Measurements from ENCODE around the gene CPSF4. TPM values are rescaled to one million over a fixed set of nuclear protein-coding genes. Genes with fewer than 3 reads are reported as not detected.

CPSF4 gene
- total and polyA plus RNA-seq, 4 experiments from 2014 or later, result 21.9 to 54.7 (median 38.0) TPM

GRCh38 chr7:99406557-99406956, 32.2 kb upstream of the CPSF4 start:
- peaks cover 0 to 5% (median 0%) of the 10 kb centered on the region in 8 donors for H3K9me3 Mint-ChIP-seq
- no peaks in the 10 kb centered on the region for H3K27me3 ChIP-seq (ENCODE audit: insufficient read depth, low read length)
- DNase-seq, result no peak
- H3K27me3 Mint-ChIP-seq, result no peaks in the 10 kb centered on the region
- H3K4me1 ChIP-seq (ENCODE audit: insufficient read depth, low read length), result peaks cover 45% of the 10 kb centered on the region
- peaks cover 25 to 53% of the 10 kb centered on the region in 2 donors for H3K36me3 Mint-ChIP-seq
- H3K27ac Mint-ChIP-seq, result peak overlapping the region; percentile 77 to 100 (median 98)
- peaks cover 21% of the 10 kb centered on the region for H3K36me3 ChIP-seq (ENCODE audit: insufficient read depth, low read length)
- H3K4me1 Mint-ChIP-seq, result peaks cover 29 to 60% (median 45%) of the 10 kb centered on the region in 4 donors
- H3K27ac ChIP-seq (ENCODE audit: low read depth, low read length), result peak overlapping the region; percentile 93
- intact Hi-C loops (cut with micrococcal nuclease), result no loop called here
- H3K4me3 ChIP-seq (ENCODE audit: low read length in 2 of 2), result no peak overlapping the region
- POLR2A ChIA-PET (ENCODE audit: partially characterized antibody), result interaction anchor here (1.8 to 9.9 kb wide), 6 partner anchors 13 to 1022 kb away, joined by 5 to 210 read pairs (median 26); partner anchors contain the start of genes ARPC1A, ARPC1B, MEPCE and ZCWPW1
- H3K9me3 ChIP-seq (ENCODE audit: control insufficient read depth in 1 of 2, low read length in 2 of 2), result no peaks in the 10 kb centered on the region
- CTCF ChIA-PET (ENCODE audit: partially characterized antibody), result interaction anchor here (0.8 to 4.6 kb wide), 6 partner anchors 13 to 45 kb away, joined by 3 to 38 read pairs (median 4); no protein-coding TSS in a partner anchor
- H3K4me3 Mint-ChIP-seq, result peak overlapping the region in 6 of 8 donors; percentile 45 to 97 (median 78)

DNA sequence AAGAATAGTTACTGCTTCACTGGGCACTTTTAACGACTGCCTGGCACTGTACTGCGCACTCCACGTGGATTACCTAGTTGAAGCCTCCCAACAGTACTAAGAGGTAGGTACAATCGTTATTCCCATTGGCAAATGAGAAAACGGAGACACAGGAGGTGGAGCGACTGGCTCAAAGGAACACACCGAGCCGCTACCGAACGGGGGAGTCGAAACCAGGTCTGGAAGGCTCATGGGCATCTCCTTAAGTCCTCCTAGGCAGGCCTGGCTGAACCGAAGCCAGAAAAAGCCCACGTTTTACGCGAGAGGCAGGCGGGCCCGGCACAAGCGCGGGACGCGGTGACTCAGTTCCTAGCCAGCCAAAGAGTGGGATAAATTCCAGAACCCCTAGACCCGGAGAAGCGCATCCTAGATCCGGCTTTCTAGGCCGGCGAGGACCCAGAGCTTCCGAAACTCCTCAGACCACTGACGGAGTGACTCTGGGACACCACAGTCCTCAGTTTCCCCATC, 30.8 kb upstream of the CPSF4 start:
- Mint-ChIP-seq H3K36me3 (peaks cover 26 to 58% of the 10 kb centered on the region in 2 donors), H3K27ac (peak overlapping the region; percentile 88 to 100 (median 98)), H3K9me3 (peaks cover 0 to 5% (median 0%) of the 10 kb centered on the region in 8 donors), H3K4me1 (peaks cover 27 to 63% (median 46%) of the 10 kb centered on the region in 4 donors), H3K27me3 (no peaks in the 10 kb centered on the region), H3K4me3 (peak overlapping the region; percentile 94 to 99 (median 96))
- Histone ChIP-seq H3K9me3 (ENCODE audit: control insufficient read depth in 1 of 2, low read length in 2 of 2) (no peaks in the 10 kb centered on the region), H3K4me1 (ENCODE audit: insufficient read depth, low read length) (peaks cover 45% of the 10 kb centered on the region), H3K4me3 (ENCODE audit: low read length in 2 of 2) (peak overlapping the region; percentile 94 to 97), H3K36me3 (ENCODE audit: insufficient read depth, low read length) (peaks cover 28% of the 10 kb centered on the region), H3K27me3 (ENCODE audit: insufficient read depth, low read length) (no peaks in the 10 kb centered on the region), H3K27ac (ENCODE audit: low read depth, low read length) (peak overlapping the region; percentile 93)
- CTCF ChIA-PET (ENCODE audit: partially characterized antibody), result interaction anchor here (1.1 to 4.6 kb wide), 8 partner anchors 14 to 104 kb away, joined by 3 to 38 read pairs (median 5); partner anchors contain the start of genes CPSF4 and PTCD1
- POLR2A ChIA-PET (ENCODE audit: partially characterized antibody), result interaction anchor here (0.7 to 9.9 kb wide), 18 partner anchors 11 to 1021 kb away, joined by 3 to 210 read pairs (median 10); partner anchors contain the start of genes ARPC1A, ARPC1B, CPSF4 and FAM200A
- intact Hi-C loops (cut with micrococcal nuclease), result loop anchor here (1.0 to 2.0 kb wide), 9 partner anchors 15 to 150 kb away; partner anchors contain the start of genes ARPC1A, ATP5MF, ZKSCAN5 and ZNF655
- DNase-seq, result peak in 3 of 5 donors; percentile 29 to 66 (median 31)

DNA sequence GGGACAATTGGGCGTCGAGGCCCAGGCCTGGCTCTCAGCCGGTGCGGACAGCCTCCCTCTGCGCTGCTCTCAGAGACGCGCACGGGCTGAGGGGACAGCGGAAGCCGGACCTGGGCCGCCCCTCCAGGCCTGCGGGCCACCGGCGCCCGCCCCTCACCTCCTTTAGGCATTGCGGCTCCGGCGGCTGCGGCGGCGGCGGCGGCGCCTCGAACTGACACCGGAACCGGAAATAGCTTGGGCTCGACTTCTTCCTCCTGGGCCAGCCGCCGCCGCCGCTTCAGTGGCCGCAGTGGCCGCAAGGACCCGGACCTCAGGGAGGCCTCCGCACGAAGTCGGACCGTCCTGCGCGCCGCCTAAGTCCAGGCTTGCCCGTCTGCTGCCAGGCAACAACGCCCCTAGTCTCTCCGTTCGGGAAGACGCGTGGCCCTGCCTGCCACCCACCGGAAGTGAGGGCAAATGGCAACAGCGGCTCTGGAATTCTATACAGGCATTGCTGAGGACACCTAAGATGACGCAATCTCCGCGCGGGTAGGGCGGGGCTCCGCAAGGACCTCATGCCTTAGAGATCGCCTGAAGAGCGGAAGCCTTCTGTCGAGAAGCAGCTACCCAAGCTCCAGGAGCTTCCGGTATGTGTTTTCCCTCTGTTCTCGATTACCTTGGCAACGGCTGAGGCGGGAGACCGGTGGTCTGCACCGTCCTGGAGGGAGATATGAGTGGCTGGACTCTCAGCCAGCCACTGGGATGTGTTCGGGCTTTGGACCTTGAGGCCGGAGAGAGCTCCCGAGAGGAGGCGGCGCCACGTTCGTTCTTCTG, 30.2 kb upstream of the CPSF4 start, which contains the start of the genes BUD31 and PDAP1:
Gene BUD31 (plus strand): TSS at position 591 of the 813 bp plus-strand sequence. CDS start 2,124 bp downstream, outside the sequence.
Gene PDAP1 (minus strand): TSS at position 219 of the 813 bp plus-strand sequence. CDS start 49 bp downstream, at position 170.
- H3K27me3 Mint-ChIP-seq, result no peaks in the 10 kb centered on the region
- Histone ChIP-seq H3K27ac (ENCODE audit: low read depth, low read length) (peak within 1 kb of the TSS; percentile 93), H3K4me3 (ENCODE audit: low read length in 2 of 2) (peak within 1 kb of the TSS; percentile 94 to 97), H3K4me1 (ENCODE audit: insufficient read depth, low read length) (peaks cover 45% of the 10 kb centered on the region), H3K9me3 (ENCODE audit: control insufficient read depth in 1 of 2, low read length in 2 of 2) (no peaks in the 10 kb centered on the region), H3K27me3 (ENCODE audit: insufficient read depth, low read length) (no peaks in the 10 kb centered on the region), H3K36me3 (ENCODE audit: insufficient read depth, low read length) (peaks cover 34% of the 10 kb centered on the region)
- peak; percentile 96 to 100 (median 98) for DNase-seq
- ChIA-PET POLR2A (ENCODE audit: partially characterized antibody) (interaction anchor here (0.6 to 9.9 kb wide), 33 partner anchors 8 to 1020 kb away, joined by 3 to 210 read pairs (median 4); partner anchors contain the start of genes ARPC1A, ARPC1B, ATP5MF and CPSF4), CTCF (ENCODE audit: partially characterized antibody) (interaction anchor here (0.6 to 4.6 kb wide), 13 partner anchors 15 to 150 kb away, joined by 3 to 38 read pairs (median 4); partner anchors contain the start of genes CPSF4, PTCD1 and ZNF655)
- intact Hi-C loops (cut with micrococcal nuclease), result loop anchor here (1.0 to 2.0 kb wide), 11 partner anchors 15 to 150 kb away; partner anchors contain the start of genes ARPC1A, ATP5MF, CPSF4 and PTCD1
- H3K27ac Mint-ChIP-seq, result peak within 1 kb of the TSS; percentile 88 to 100 (median 98)
- peaks cover 0 to 5% (median 0%) of the 10 kb centered on the region in 8 donors for H3K9me3 Mint-ChIP-seq
- peak within 1 kb of the TSS; percentile 94 to 99 (median 96) for H3K4me3 Mint-ChIP-seq
- H3K4me1 Mint-ChIP-seq, result peaks cover 29 to 61% (median 48%) of the 10 kb centered on the region in 4 donors
- H3K36me3 Mint-ChIP-seq, result peaks cover 24 to 58% of the 10 kb centered on the region in 2 donors

DNA sequence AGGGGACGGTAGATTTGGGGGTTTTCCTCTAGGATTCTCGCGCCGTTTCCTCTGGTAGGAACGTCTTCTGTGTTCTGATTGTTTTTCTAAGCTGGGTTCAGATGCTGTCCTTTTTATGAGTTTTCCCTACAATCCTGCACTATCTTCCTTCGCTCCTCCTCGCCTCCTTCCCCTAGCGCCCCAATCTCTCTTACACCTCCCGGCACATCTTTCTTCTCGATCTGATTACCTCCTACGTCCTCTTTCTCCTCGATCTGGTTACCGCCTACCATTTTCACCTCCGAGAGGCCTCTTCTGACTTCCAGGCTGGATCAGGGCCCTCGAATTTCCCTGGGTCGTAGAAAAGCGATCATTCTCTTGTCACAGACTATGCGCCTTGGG, 29.6 kb upstream of the CPSF4 start:
- Mint-ChIP-seq H3K36me3 (peaks cover 19 to 53% of the 10 kb centered on the region in 2 donors), H3K27ac (peak overlapping the region; percentile 88 to 100 (median 98)), H3K4me1 (peaks cover 28 to 58% (median 44%) of the 10 kb centered on the region in 4 donors), H3K4me3 (peak overlapping the region; percentile 94 to 99 (median 96)), H3K27me3 (no peaks in the 10 kb centered on the region), H3K9me3 (peaks cover 0 to 5% (median 0%) of the 10 kb centered on the region in 8 donors)
- Histone ChIP-seq H3K4me3 (ENCODE audit: low read length in 2 of 2) (peak overlapping the region; percentile 94 to 97), H3K27me3 (ENCODE audit: insufficient read depth, low read length) (no peaks in the 10 kb centered on the region), H3K36me3 (ENCODE audit: insufficient read depth, low read length) (peaks cover 33% of the 10 kb centered on the region), H3K4me1 (ENCODE audit: insufficient read depth, low read length) (peaks cover 45% of the 10 kb centered on the region), H3K27ac (ENCODE audit: low read depth, low read length) (peak overlapping the region; percentile 93), H3K9me3 (ENCODE audit: control insufficient read depth in 1 of 2, low read length in 2 of 2) (no peaks in the 10 kb centered on the region)
- DNase-seq, result peak in 1 of 5 donors; percentile 40
- ChIA-PET CTCF (ENCODE audit: partially characterized antibody) (interaction anchor here (0.6 to 4.6 kb wide), 12 partner anchors 16 to 149 kb away, joined by 3 to 38 read pairs (median 4); partner anchors contain the start of genes CPSF4, PTCD1 and ZNF655), POLR2A (ENCODE audit: partially characterized antibody) (interaction anchor here (0.6 to 9.9 kb wide), 28 partner anchors 8 to 1020 kb away, joined by 3 to 210 read pairs (median 5); partner anchors contain the start of genes ARPC1A, ARPC1B, ATP5MF and CPSF4)
- intact Hi-C loops (cut with micrococcal nuclease), result loop anchor here (1.0 to 2.0 kb wide), 3 partner anchors 29 to 90 kb away; partner anchors contain the start of genes CPSF4, PTCD1 and ZNF789

- Histone ChIP-seq H3K4me1 (ENCODE audit: insufficient read depth, low read length) (peaks cover 45% of the 10 kb centered on the region), H3K27ac (ENCODE audit: low read depth, low read length) (peak overlapping the region; percentile 93), H3K4me3 (ENCODE audit: low read length in 2 of 2) (peak overlapping the region in 1 of 2 donors; percentile 94), H3K9me3 (ENCODE audit: control insufficient read depth in 1 of 2, low read length in 2 of 2) (no peaks in the 10 kb centered on the region), H3K27me3 (ENCODE audit: insufficient read depth, low read length) (no peaks in the 10 kb centered on the region), H3K36me3 (ENCODE audit: insufficient read depth, low read length) (peaks cover 29% of the 10 kb centered on the region)
- Mint-ChIP-seq H3K9me3 (peaks cover 0 to 5% (median 0%) of the 10 kb centered on the region in 8 donors), H3K4me3 (peak overlapping the region; percentile 94 to 99 (median 96)), H3K27ac (peak overlapping the region; percentile 88 to 100 (median 98)), H3K36me3 (peaks cover 18 to 53% of the 10 kb centered on the region in 2 donors), H3K4me1 (peaks cover 25 to 53% (median 42%) of the 10 kb centered on the region in 4 donors), H3K27me3 (no peaks in the 10 kb centered on the region)
- intact Hi-C loops (cut with micrococcal nuclease), result loop anchor here (1.0 to 2.0 kb wide), 3 partner anchors 28 to 89 kb away; partner anchors contain the start of genes CPSF4, PTCD1 and ZNF789
- ChIA-PET CTCF (ENCODE audit: partially characterized antibody) (interaction anchor here (1.1 to 4.6 kb wide), 4 partner anchors 16 to 50 kb away, joined by 3 to 38 read pairs (median 17); no protein-coding TSS in a partner anchor), POLR2A (ENCODE audit: partially characterized antibody) (interaction anchor here (1.2 to 9.9 kb wide), 12 partner anchors 9 to 207 kb away, joined by 3 to 210 read pairs (median 26); partner anchors contain the start of genes ARPC1B, CPSF4, PTCD1 and ZKSCAN5)
- peak in 2 of 5 donors; percentile 14 to 22 for DNase-seq
Observed at GRCh38 chr7:99409806-99410205, 28.9 kb upstream of the CPSF4 start.

- Mint-ChIP-seq H3K27me3 (no peaks in the 10 kb centered on the region), H3K36me3 (peaks cover 24 to 61% of the 10 kb centered on the region in 2 donors), H3K9me3 (peaks cover 0 to 5% (median 0%) of the 10 kb centered on the region in 8 donors), H3K4me1 (peaks cover 25 to 58% (median 45%) of the 10 kb centered on the region in 4 donors), H3K4me3 (peak overlapping the region; percentile 52 to 99 (median 95)), H3K27ac (peak overlapping the region; percentile 61 to 100 (median 88))
- H3K27ac ChIP-seq (ENCODE audit: low read depth, low read length), result peak overlapping the region; percentile 93
- peaks cover 36% of the 10 kb centered on the region for H3K36me3 ChIP-seq (ENCODE audit: insufficient read depth, low read length)
- H3K4me3 ChIP-seq (ENCODE audit: low read length in 2 of 2), result no peak overlapping the region
- CTCF ChIA-PET (ENCODE audit: partially characterized antibody), result interaction anchor here (4.6 kb wide), 1 partner anchor 46 kb away, joined by 38 read pairs; no protein-coding TSS in a partner anchor
- no peaks in the 10 kb centered on the region for H3K9me3 ChIP-seq (ENCODE audit: control insufficient read depth in 1 of 2, low read length in 2 of 2)
- no peak for DNase-seq
- H3K27me3 ChIP-seq (ENCODE audit: insufficient read depth, low read length), result no peaks in the 10 kb centered on the region
- POLR2A ChIA-PET (ENCODE audit: partially characterized antibody), result interaction anchor here (4.8 to 9.9 kb wide), 2 partner anchors 17 to 33 kb away, joined by 130 to 210 read pairs; partner anchors contain the start of gene ARPC1B
- intact Hi-C loops (cut with micrococcal nuclease), result no loop called here
- H3K4me1 ChIP-seq (ENCODE audit: insufficient read depth, low read length), result peaks cover 42% of the 10 kb centered on the region
Observed at GRCh38 chr7:99410635-99411034, 28.1 kb upstream of the CPSF4 start.

All from CD4-positive, alpha-beta memory T cell (primary cell).